T-helper 9 cell (primary cell): ENCODE measurements around the gene CXCR5.
"Not testable (repeated sequence)": the region's sequence is repeated elsewhere in the genome, so short reads cannot be mapped to it uniquely, and the experiment has no call there.

Experiments
- DNase-seq: peaks from one replicate; pipeline ENCODE4 v3.0.0-alpha.2; 2020
- total RNA-seq, 2 donors: gene quantifications; one replicate each; lab custom pipeline; 2026; lab: John Stamatoyannopoulos, UW

The CXCR5 gene, protein sequence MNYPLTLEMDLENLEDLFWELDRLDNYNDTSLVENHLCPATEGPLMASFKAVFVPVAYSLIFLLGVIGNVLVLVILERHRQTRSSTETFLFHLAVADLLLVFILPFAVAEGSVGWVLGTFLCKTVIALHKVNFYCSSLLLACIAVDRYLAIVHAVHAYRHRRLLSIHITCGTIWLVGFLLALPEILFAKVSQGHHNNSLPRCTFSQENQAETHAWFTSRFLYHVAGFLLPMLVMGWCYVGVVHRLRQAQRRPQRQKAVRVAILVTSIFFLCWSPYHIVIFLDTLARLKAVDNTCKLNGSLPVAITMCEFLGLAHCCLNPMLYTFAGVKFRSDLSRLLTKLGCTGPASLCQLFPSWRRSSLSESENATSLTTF
- total RNA-seq, result 9.7 to 23.6 reads per million in 2 donors

DNA sequence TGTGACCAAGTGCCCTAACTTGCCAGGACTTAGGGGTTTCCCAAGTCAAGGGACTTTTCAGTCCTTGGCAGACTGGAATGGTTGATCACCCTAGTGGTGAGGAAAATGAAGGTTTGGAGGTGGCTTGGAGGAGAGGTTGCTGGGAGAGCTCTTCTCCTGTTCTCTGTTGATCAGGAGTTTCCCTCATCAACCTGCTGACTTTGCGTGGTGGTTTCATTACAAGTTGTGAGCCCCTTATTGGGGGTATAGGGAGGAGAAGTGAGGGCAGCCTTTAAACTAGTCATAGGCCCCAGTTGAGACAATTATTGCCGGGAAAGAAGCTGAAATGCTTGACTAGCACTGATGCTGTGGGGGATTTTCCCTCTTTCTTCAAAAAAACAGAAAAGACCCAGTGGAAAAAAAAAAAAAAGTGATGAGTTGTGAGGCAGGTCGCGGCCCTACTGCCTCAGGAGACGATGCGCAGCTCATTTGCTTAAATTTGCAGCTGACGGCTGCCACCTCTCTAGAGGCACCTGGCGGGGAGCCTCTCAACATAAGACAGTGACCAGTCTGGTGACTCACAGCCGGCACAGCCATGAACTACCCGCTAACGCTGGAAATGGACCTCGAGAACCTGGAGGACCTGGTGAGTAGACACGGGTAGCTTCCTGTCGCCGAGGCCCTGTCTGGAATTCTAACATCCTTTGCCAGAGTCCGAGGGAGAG lies at the start of gene CXCR5:
CXCR5 (plus strand) TSS at position 525 of the 704 bp plus-strand sequence; CDS start at position 575, 50 bp downstream.
- no peak for DNase-seq

DNA sequence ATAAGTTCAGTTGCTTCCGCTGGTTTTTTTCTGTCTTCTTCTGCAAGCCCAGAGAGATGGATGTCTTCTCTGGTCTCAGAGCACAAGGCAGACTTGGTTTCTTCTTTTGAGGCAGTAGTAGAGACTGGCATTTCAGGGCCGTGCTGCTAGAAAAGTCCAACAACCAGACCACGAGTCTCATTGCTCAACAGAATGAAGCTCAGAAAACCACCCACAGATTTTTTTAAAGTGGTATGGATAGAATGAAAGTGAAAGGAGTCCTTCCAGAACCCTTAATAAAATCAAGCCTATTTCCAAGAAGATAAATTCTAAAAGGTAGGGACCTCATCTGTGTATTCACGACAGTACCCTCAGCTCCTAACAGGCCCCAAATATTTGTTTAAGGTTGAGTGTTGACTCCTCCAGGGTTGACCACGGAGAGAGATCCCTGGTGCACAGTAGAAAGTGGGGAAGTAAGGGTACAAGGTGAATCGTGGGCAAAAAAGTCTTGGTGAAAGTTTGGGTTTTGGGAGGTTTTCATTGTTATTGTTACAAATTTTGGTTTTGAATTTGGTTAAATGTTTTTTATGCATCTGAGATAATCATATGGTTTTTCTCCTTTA lies 49.2 kb upstream of the CXCR5 start:
- DNase-seq, result no peak

DNA sequence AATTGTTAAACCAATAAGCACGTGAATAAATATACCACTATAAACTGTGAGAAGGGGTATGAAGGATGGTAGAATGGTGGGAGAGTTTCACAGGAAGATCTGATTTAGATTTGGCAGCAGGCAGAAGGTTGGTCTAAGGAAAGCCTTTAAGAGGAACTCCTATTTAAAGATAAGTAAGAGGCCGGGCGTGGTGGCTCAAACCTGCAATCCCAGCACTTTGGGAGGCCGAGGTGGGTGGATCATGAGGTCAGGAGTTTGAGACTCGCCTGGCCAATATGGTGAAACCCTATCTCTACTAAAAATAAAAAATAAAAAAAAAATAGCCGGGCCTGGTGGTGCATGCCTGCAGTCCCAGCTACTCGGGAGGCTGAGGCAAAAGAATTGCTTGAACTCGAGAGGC lies 45.8 kb upstream of the CXCR5 start:
- DNase-seq, result no peak

DNA sequence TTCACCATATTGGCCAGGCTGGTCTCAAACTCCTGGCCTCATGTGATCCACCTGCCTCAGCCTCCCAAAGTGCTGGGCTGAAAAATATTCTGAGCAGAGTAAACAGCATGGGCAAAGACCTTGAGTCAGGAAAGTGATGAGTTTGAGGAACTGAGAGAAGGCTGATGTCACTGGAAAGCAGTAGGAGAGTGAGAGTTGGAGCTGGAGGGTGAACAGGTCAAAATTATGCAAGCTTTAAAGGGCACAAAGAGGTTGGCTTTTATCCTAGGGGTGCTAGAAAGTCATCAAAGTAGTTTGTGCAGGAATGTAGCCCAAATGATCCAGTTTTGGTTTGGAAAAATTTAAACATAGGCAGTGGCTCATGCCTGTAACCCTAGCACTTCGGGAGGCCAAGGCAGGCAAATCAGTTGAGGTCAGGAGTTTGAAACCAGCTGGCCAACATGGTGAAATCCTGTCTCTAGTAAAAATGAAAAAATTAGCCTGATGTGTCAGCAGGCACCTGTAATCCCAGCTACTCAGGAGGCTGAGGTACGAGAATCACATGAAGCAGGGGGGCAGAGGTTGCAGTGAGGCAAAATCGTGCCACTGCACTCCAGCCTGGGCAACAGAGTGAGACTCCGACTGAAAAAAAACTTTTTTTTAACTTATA lies 44.7 kb upstream of the CXCR5 start:
- DNase-seq, result no peak

DNA sequence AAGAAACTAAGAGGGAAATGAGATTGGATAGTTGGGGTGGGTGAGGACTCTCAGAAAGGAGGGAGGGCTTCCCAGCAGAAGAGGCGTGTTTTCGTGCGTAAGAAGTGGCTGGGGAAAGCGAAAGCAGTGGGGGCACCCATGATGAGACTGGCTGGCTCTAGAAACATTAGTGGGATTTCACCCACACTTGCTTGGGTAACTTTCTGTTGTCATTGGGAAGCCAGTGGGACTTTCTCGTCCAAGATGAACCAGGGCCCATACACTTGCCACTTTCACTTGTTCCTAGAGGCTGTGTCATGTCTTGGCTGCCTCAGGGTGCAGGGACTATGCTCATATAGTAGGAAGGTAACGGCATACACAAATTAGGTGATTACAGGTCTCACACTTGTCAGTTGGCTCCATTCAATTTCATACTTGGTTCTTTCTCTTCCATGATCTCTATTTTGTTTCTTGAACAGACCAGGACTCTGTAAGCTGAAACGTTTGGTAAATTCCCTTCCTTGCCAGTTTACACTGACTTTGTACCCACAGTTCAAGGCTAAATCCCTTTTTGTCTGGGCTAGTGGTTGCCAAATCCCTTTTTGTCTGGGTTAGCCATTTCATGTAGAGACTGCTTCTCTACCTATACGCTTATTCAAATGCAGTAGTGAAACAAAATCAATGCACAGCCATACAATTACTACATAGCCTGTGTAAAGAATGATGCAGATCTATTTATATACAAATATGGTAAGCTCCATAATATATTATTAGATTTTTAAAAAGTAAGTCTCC lies 42.0 kb upstream of the CXCR5 start:
- peak; percentile 26 for DNase-seq

DNA sequence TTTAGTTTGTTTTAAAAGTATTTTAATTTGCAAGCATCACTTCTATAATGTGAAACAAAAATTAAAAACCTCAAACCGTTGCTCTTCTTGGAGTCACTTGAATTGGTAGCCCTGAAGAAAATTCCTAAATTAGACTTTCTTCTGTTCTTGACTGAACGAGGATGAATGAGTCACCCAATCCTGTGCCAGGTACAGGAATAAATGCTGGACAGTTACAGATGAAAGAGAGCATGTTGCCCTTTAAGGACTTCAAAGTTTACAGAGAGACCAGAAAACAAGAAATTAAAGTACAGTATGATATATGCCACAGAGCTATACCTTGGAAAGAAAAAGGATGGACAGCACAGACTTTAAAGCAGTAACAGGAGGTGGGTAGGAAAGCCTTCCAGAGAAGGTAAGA lies 41.3 kb upstream of the CXCR5 start:
- no peak for DNase-seq

DNA sequence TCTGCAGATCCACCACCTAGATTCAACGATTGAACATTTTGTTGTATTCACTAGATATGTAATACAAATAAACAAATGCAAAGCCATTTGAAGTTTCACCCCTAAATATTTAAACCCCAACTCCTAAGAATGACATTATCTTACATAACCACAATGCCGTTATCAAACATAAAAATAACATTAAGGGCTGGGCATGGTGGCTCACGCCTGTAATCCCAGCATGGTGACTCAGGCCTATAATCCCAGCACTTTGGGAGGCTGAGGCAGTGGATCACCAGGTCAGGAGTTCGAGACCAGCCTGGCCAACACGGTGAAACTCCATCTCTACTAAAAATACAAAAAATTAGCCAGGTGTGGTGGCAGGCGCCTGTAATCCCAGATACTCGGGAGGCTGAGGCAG lies 40.8 kb upstream of the CXCR5 start:
- not testable (repeated sequence) for DNase-seq

DNA sequence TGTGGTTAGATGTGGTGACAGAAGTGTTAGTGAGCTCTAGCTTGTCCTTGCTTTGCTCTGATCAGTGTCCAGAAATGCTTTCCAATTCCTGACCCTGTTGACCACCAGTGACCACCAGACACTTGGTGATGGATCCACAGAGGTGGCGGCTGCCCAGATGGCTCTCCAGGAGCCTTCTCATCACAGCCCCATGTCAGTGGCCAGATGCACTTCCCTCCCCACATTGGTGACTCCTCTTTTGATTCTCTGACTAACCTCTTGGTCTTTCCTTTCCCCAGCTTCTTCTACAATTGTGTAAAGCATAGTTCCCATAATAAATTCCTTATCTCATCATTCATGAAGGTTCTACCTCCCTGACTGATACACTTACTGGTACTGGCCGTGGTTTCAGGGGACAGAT lies 40.1 kb upstream of the CXCR5 start:
- DNase-seq, result no peak

DNA sequence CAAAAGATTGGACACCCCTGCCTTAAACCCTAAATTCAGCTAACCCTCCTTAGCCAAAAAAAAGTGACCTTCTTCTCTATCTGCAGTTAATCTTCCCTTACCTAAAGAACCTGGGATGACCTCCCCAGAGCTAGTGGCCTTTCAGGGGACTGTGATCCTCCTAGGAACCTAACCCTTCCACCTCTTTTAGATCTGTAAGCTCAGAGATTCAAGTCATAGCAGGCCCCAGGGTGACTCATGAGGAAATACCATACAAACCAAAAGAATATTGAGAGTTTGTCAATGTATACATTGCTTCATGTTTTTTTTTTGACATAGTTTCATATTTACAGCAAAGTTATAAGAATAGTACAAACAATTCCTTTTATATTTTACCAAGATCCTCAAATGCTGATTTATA lies 38.3 kb upstream of the CXCR5 start:
- DNase-seq, result no peak

DNA sequence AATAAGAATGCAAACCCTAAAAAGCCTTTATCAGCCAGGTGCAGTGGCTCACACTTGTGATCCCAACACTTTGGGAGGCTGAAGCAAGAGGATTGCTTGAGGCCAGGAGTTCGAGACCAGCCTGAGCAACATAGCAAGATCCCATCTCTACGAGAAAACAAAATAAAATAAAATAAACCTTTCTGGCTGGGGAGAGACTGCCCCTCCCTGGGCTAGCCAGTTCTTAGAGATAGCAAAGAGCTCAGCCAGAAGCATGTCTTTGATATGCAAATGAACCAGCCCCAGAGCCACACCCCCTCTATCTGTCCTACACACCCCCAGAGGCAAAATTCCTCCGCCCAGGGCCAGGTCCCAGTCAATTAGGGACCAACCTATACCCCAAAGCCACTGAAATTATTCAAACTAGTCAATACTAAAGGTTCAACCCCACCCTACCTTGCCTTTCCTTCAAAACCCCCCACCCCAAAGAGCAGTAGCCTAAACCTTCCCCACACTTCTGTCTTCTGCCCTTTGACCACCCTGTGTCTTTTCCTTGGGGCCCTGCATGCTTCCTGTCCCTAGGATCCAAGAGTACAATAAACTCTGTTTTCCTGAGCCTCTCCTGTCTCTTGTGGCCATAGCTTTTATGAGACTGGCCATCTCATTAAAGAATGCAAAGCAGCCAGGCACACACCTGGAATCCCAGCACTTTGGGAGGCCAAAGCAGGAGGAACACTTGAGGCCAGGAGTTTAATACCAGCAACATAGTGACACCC lies 37.3 kb upstream of the CXCR5 start:
- no peak for DNase-seq

DNA sequence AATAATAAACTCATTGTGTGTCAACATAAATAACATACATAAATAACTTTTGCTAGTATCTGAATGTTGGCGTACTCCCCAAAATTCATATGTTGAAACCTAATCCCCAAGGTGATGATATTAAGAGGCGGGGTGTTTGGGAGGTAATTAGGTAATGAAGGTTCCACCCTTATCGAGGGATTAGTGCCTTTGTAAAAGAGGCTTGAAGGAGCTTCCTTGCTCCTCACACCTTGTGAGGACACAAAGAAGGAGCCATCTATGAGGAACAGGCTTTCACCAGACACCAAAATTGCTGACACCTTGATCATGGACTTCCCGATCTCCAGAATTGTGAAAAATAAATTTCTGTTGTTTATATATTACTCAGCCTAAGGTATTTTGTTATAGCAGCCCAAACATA lies 33.9 kb upstream of the CXCR5 start:
- no peak for DNase-seq

DNA sequence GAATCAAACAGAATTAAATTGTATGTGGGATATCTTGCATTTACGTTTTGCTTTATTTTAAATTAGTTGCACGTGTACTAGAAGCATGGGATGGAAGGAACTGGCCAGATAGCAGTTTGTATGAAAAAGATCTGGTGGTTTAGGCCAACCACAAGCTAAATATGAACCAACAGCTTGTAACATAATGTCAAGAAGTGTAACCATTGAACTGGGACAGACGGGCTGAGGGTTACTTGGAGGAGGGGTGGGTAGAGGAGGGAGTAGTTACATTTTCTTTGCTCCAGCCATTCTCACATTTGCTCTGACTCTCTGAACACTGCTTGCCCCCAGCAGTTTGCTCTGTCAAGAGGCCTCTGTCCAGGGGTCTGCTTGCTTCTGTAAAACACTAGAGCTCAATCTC lies 31.7 kb upstream of the CXCR5 start:
- no peak for DNase-seq

DNA sequence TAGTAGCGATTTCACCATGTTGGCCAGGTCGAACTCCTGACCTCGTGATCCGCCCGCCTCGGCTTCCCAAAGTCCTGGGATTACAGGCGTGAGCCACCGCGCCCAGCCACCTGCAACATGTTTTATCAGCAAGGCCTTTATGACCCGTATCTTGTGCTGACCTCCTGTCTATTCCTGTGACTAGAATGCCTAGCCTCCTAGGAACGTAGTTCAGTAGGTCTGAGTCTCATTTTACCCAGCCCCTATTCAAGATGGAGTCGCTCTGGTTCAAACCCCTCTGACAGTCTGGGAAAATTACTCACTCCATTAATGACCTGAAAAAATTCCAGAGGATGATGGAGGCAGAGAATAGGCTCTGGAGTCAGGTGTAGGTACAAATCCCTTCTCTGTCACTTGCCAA lies 30.0 kb upstream of the CXCR5 start:
- no peak for DNase-seq

DNA sequence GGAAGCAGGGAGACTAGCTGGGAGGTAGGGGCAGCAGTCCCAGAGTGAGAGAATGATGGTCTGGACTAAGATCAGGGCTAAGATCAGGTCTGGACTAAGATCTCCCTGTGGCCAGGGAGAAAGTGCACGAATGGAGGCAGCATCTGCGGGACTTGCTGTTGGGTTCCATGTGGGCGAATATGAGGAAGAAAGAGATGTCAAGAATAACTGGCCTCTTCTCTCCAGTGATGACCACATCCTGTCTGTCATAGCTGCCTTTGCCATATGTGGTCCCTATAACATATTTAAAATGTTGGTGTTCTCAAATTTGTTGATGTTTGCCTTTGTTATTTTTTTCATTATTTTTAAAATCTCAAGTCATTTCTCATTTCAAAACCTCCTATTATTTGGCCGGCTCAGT lies 27.4 kb upstream of the CXCR5 start:
- DNase-seq, result no peak

DNA sequence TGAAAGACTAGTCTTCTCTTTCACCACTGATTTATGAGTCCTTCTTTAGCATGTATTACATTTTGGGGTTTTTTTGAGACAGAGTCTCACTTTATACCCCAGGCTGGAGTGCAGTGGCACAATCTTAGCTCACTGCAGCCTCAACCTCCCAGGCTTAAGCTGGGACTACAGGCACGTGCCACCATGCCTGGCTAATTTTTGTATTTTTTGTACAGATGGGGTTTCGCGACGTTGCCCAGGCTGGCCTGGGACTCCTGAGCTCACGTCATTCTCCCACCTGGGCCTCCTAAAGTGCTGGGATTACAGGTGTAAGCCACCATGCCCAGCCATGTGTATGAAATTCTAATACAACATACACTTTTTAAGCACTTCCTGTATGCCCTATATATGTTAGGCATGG lies 26.3 kb upstream of the CXCR5 start:
- no peak for DNase-seq

DNA sequence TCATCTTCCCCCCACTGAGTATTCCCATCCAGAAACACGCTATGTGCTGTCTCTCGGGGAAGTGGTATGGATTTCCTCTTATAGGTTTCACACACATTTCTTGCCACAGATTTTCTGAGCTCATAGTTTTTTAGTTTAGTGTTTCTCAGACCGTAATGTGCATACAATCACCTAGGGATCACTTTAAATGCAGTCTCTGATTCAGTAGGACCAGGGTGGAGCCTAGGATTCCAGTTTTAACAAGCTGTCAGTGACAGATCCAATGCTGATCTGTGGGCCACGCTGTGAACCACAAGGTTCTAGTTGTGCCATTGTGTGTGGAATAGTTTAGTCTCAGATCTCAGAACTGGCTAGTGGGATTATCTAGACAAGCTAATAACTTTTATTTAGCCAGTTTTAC lies 23.7 kb upstream of the CXCR5 start:
- DNase-seq, result no peak

DNA sequence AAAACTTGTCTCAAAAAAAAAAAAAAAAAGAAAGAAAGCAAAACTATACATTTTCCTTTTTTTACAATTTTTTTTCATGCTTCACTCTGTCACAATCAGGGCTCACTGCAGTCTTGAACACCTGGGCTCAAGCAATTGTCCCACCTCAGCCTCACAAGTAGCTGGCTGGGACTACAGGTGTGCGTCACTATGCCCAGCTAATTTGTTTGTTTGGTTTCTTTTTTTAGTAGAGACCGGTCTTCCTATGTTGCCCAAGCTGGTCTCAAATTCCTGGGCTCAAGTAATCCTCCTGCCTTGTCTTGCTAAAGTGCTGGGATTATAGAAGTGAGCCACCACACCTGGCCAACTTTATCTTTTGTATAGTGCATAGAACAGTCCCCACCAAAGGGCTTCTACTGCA lies 15.0 kb upstream of the CXCR5 start:
- DNase-seq, result no peak

DNA sequence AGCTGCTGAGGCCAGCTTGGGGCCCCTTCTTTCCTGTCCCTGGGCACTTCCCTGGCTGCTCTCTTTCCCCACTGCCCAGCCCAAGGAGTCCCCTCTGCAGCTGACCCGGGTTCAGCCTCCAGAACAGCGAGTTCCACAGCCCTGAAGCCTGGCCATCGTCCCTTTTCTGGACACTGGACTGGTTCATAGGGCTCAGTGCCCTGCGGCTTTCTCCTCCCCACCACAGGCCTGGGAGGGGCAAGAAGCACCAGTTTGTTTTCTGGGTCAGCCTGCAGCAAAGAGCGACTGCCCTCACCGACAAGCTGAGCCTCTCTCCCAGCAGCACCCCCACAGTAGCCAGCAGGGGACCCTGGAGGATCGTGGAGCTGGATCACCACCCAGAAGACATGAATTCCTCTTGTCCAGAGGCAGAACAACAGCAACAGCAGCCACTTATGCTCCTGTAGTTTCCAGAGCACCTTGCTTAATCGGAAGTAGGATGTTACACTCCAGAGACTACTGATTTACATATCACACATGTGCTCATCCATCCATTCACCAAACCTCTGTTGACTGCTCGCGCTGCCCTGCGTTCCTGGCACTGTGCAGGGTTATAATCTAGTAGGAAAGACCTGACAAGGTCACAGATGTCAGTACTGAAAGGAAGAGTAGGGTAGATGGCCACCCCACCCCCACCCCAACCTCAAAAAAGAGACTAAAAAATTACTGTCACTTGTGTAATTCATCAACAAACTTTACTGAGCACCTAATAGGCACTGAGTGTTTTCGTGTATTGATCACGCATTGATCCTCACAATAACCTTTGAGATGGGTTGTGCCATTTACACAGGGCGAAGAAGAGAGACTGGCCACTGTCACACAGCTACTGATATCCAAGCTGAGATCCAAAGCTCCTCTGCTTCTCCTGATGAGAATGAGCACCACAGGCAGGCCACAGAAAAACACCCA lies 13.0 kb upstream of the CXCR5 start:
- no peak for DNase-seq

DNA sequence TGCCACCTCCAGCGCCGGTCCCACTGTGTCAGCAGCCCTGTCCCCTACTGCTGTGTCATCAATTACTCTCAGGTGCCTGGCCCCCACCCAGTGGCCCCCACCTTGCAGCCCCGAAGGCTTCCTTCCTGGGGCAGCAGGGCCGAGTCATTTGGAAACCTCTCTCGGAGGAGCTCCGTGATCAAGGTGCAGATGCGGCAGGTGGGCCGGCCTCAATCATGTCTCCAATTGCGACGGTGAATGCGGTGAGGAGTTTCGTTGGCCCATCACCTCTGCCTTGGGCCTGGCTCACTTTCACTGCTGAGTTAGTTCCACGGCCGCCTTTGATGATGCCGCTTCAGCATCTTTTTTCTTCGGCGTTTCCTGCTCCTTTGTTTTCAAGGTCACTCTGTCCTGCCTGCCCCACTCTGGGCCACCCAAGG lies 11.3 kb upstream of the CXCR5 start:
- peak; percentile 33 for DNase-seq

DNA sequence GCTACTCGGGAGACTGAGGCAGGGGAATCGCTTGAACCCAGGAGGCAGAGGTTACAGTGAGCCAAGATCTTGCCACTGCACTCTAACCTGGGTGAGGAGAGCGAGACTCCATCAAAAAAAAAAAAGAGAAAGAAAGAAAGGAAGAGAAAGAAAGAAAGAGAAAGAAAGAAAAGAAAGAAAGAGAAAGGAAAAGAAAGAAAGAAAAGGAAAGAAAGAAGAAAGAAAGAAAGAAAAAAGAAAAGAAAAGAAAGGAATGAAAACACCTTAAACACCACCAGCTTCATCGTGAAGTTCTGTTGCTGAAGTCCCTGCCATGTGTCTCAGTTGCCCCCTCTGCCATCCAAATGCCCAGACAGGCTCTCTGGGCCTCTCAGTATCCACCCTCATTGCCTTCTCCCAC lies 9.9 kb upstream of the CXCR5 start:
- no peak for DNase-seq

DNA sequence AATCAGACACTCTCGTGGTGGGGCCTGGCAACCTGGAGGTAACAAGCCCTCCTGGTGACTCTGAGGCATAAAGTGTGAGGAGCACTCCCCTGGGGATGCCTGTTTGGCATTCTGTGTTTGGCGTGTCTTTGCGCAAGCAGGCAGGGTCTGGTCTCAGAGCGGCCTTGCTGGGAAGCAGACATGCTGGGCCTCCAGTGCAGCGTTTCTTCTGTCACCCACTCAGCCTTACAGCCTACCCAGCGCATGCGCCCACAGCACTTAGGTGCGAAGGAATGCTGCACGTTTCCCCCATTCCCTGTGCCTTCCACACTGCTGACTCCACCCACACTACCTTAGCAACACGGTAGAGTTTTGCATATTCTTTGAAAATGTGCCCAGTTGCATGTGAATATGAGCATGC lies 7.4 kb upstream of the CXCR5 start:
- DNase-seq, result no peak
